Stimulated activated naive CD4-positive, alpha-beta T cell (primary cell): ENCODE results near the gene DDX39A.
"Not testable (repeated sequence)": the region's sequence is repeated elsewhere in the genome, so short reads cannot be mapped to it uniquely, and the experiment has no call there.

Experiments used
- DNase-seq, 6 experiments: peaks; one replicate each; lab custom pipeline; 2025; lab: John Stamatoyannopoulos, UW

DDX39A gene

DNA sequence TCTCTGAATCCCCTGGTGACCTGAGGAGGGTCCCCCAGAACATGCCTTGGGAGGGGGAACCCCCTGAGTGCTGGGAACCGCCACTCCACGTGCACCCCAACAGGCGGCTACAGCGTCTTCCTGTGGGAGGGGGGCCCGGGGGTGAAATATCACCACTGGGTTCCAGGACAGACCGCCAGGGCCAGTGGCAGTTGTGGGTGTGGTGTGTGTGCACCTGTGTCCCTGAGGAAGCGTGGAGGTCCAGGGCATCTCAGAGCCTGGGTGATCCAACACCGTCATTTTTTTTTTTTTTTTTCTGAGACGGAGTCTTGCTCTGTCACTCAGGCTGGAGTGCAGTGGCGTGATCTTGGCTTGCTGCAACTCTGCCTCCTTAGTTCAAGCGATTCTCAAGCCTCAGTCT lies 33.6 kb downstream of the DDX39A start:
- peak in 2 of 6 experiments; percentile 23 to 45 for DNase-seq

DNA sequence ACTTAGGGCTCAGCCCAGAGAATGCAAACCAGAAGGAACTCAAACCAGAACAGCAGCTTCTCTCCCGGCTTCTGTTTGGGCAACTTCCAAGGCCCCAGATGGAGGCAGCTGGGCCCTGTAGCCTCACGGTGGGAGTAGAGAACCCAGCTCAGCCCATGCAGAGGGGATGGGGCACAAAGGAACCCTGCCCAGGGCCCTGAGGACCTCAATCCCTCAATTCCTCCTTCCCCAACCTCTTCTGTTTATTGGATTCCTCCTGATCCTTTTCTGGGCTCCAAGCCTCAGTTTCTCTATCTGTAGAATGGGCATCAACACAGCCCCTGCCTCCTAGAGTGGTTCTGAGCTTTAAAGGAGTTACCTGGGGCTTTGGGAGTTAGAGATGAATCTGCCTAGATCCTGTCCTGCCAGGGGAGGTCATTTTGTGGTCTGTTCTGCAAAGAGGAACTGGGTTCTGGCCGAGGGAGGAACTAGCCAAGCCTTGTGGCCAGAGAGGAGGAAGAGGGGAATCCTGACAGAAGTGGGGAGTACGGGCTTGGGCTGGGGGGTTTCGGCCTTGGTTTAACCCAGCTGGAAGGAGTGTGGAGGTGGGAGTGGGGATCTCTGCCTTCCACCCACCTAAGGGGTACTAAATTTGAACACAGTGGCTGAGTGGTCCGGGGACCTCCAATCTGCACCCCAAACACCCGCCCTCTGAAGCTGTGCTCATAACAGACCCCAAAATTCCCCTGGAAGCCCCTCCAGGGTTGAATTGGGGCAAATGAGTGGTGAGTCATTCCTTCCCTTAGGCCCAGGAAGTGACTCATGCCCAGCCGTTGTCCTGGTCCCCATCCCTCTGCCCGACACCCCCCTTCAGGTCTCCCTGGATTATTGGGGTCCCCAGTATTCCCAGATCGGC lies 35.2 kb downstream of the DDX39A start:
- DNase-seq, result peak in 3 of 6 experiments; percentile 39 to 62 (median 49)

DNA sequence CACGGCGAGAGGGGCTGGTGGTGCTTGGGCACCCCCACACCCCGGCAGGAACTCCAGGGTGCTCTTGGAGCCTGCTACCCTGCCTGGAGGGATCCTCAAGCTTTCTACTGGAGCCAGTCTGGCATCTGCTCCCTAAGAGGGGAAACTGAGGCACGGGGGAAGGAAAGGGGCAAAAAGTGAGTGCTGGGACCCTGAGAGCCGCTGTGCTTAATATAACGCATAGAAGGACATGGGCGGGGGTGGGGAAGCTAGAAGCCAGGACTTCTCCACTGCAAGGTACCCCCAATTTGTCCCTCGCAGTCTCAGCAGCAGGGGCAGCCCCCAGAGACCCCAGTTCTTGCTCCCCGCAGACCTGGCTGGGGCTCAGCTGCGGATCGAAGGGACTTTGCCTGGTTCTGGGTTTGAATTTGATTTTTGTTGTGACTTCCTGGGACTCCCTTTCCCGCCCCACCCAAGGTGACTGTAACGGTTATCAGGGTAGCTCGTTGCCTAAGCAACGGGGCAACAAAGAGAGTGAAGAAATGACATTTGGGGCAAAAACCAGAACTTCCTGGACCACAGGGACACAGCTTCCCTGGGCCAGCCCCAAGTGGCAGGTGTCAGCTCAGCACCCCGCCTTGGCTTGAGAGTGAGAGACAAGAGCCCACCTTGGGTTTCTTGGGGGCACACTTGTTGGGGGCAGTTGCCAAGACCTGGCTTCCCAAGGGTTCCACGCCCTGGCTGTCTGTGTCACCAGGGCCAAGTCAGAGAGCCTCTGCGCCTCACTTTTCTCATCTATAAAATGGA lies 37.3 kb downstream of the DDX39A start:
- peak; percentile 69 to 87 (median 81) for DNase-seq

DNA sequence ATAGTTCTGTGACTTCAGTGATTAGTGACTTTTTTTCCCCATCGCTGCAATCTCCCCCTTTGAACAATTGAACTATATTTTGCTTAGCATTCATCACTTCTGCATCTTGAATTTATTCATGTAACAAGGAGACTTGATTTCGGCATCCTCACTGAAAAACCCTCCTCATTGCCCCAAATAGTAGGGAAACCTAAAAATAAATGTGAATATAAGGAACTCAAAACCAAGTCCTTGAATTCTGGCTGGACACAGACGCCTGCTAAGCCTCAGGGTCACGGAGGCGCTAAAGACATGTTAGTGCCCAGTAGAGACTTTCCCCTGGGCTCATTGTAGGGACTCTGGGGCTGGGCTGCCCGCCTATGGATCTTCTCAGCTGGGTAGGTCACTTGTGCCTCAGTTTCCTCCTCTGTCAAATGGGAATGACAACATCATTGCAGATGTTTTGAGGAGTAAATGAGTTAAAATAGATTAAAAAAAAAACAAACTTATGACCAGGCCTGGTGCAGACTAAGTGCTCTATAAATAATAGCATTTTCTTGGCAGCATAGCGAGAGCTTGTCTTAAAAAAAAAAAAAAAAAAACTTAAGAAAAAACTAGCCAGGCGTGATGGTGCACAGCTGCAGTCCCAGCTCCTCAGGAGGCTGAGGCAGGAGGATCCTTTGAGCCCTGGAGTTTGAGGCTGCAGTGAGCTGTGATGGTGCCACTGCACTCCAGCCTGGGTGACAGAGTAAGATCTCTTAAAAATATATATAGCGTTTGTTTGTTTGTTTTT lies 39.7 kb downstream of the DDX39A start:
- no peak for DNase-seq

DNA sequence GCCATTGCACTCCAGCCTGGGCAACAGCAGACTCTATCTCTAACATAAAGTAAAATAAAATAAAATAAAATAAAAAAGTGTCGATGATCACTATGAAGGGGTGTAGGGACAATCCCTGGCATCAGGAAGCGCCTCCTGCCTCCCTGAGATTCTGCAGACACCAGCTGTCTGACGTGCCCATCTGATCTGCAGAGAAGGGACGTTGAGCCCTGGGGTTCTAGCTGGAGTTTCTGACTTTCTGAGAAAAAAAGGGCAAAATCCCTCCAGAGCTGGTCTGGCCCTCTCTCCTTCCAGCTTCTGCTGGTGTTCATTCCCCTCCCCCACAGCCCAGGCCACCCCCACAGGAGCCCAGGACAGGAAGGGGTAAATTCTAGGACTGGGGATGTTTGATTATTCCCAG lies 40.3 kb downstream of the DDX39A start:
- DNase-seq, result no peak

DNA sequence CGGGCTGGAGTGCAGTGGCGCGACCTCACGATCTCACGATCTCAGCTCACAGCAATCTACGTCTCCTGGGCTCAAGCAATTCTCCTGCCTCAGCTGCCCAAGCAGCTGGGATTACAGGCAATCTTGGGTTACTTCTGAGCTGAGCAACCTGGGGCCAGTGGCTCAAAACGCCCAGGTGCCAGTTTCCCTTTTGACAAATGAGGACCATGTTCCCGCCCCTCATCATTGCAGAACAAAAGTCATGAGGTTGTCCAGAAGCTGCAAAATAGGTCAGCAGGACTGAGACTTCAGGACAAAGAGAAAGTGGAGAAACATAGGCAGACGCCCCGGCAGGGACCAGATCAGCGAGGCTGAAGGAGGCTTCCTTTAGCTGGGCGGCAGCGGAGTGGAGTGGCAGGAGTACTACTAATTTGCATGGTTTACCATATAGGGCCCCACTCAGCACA lies 41.2 kb downstream of the DDX39A start:
- DNase-seq, result peak in 1 of 6 experiments; percentile 35

DNA sequence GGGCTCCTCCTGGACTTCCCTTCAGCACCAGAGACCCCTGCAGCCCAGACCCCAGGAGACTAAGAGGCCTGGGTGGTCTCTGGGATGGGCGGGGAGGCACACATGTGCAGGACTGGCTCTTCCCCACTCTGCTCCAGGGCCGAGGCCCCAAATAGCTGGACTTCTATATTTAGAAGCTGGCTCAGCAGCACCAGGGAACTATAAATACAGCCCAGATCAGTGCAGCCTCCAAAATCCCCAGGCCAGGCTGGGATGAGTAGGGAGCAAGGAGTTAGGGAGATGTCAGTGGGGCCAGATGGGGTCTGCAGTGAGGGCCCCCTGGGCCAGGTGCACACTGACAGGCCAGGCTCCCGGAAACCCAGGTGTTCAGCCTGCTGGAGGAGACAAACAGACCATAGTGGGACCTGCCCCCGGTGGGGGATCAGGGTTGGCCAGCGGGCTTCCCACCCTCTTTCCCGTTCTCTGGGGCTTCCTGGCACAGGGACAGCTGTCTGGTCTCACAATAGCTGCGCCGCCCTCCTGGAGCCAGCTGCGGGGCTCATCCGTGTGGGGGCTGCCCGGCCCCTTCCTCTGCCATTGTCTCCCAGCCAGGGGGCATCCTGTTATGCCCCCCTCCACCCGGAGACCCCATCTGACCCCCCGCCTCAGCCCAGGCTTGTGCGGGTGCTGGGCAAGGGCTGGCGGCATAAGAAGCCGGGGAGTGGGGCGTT lies 43.4 kb downstream of the DDX39A start:
- DNase-seq, result no peak

DNA sequence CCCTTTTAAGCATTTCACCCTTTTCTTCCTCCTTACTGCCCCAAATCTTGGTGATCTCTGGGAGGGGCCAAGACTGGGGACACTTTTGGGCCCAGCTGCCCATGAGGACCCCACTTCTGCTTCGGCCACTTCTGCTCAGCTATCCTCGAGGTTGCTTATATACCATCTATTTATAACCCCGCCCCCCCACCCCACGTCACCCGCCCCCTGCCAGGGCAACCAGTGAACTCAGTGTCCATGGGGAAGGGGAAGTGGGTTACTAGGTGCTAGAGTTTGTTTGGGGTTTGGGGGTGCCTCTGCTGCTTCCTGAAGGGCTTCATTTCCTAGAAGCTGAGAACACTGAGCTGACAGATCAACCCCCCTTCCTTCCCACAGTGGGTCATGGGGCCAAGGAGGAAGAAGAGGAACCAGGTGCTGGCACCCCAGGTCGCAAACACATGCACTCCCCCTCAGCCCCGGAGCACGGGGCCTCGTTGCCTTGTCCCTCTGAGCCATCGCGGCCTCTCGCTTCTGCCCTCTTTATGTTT lies 44.0 kb downstream of the DDX39A start:
- DNase-seq, result peak; percentile 68 to 91 (median 86)

DNA sequence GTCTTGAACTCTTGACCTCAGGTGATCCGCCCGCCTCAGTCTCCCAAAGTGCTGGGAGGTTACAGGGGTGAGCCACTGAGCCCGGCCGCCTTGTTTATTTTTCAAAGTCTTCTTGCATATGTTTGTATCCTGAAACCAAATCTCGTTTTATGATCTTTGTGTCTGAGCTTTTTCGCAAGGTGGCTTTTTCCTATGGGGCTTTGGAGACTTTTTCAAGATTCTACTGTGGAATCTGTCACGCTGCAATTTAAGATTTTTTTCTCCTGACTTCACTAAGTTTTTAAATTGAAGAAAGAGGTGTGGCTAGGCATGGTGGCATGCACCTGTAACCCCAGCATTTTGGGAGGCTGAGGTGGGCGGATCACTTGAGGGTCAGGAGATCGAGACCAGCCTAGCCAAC lies 44.8 kb downstream of the DDX39A start:
- not testable (repeated sequence) for DNase-seq

DNA sequence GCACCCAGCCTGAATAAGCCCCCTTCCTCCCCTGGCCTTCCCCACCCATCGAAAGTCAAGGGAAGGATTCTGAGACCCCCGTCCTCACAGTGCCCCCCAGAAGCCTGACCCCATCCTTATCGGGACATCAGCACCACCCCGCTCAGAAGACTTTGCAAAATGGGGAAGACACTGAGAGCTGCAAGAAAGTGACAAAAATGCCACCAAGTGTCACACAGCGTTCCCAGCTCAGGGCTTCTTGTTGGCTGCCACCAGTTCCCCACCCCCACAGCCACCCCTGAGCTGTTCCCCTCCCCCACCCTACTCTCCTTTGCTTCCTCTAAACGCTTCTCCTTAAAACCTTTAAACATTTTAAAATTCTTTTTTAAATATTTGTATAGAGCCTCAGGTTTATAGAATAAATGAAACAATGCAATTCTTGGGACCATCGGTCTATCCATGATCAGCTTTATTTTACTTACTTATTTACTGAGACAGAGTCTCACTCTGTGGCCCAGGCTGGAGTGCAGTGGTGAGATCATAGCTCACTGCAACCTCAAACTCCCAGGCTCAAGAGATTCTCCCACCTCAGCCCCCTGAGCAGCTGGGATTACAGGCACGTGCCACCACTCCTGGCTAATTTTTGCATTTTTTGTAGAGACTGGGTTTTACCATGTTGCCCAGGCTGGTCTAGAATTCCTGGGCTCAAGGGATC lies 46.6 kb downstream of the DDX39A start:
- peak in 1 of 6 experiments; percentile 42 for DNase-seq

DNA sequence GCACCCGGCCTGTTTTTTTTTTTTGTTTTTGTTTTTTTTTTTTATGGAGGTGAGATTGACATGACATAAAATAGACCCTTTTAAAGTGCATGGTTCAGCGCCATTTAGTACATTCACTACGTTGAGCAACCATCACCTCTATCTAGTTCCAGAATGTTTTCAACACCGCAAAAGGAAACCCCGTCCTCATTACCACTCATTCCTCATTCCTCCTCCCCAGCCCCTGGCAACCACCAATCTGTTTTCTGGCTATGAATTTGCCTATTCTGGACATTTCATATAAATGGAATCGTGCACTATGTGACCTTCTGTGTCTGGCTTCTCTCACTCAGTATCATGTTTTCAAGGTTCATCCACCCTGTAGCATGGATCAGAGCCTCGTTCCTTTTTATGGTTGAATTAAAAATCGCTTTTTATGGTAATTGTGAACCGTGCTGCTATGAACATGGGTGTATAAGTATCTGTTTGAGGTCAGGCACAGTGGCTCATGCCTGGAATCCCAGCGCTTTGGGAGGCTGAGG lies 47.8 kb downstream of the DDX39A start:
- no peak for DNase-seq

DNA sequence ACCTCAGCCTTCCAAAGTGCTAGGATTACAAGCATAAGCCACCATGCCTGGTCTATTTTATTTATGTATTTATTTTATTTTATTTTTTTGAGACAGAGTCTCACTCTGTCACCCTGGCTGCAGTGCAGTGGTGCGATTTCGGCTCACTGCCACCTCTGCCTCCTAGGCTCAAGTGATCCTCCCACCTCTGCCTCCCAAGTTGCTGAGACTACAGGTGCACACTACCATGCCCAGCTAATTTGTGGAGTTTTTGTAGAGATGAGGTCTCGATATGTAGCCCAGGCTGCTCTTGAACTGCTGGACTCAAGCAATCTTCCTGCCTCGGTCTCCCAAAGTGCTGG lies 48.2 kb downstream of the DDX39A start:
- no peak for DNase-seq

DNA sequence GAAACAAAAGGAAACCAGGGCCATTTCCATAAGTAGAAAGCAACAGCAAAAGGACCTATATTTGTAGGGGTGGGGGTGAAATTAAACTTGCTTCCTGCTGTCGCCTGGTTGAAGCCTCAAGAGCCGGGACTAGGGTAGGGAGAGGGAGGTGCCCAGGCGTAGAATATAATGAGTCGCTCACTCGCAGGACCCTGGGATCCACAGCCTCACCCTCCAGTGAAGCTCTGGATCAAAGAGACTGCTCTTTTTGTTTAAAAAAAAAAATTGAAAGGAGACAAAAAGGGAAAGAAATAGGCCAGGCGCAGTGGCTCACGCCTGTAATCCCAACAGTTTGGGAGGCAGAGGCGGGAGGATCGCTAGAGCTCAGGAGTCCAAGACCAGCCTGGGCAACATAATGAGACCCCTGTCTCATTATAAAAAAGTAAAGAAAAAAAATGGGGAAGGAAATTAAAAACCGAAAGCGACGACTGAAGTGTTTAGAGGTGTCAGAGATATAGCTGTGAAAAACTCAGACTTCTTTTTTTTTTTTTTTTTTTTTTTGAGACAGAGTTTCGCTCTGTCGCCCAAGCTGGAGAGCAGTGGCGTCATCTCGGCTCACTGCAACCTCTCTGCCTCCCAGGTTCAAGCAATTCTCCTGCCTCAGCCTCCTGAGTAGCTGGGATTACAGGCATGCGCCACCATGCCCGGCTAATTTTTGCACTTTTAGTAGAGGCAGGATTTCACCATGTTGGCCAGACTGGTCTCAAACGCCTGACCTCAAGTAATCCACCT lies 48.8 kb downstream of the DDX39A start:
- DNase-seq, result peak; percentile 55 to 77 (median 66)

DNA sequence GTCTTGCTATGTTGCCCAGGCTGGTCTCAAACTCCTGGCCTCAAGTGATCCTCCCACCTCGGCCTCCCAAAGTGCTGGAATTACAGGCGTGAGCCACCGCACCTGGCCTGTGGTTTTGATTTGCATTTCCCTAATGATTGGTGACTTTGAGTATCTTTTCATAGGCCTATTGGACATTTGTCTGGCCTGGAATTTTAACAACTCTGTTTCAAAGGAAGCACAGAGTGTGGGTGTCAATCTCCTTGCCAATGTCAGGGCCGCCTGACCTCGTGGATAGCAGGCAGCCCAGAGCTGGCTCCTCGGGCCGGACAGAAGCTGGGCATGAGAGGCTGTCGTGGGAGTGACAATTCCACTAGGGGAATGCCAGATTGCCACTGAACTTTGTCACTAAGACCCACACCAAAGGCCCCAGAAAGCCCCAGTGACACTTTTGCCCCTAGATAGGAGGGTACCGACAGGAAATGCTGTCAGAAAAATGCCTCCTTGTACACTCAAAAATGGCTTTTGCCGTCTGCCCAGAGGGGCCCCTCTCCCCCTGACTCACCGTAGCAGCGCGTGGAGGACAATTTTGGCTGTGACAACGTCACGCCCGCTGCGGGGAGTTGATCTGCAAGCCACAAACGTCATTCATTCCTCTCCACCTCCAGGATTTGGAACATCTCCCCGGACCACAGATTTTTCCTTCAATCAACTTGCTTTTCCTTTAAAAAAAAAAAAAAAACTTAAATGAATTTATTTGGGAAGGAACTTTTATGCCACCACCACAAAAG lies 49.6 kb downstream of the DDX39A start:
- peak; percentile 72 to 86 (median 75) for DNase-seq

DNA sequence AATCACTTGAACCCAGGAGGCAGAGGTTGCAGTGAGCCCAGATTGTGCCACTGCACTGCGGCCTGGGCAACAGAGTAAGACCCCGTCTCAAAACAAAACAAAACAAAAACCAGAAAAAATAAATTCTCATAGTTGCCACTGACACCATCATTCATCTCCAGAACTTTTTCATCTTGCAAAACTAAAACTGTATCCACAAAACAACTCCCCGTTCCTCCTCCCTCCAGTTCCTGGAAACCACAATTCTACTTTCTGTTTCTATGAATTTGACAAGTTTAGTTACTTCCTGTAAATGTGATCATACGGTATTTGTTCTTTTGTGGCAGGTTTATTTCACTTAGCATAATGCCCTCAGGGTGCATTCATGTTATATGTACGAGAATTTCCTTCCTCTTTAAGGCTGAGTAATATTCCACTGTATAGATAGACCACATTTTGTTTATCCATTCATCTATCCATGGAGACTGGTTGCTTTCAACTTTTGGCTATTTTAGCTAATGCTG lies 51.1 kb downstream of the DDX39A start:
- peak in 3 of 6 experiments; percentile 81 to 90 (median 87) for DNase-seq

DNA sequence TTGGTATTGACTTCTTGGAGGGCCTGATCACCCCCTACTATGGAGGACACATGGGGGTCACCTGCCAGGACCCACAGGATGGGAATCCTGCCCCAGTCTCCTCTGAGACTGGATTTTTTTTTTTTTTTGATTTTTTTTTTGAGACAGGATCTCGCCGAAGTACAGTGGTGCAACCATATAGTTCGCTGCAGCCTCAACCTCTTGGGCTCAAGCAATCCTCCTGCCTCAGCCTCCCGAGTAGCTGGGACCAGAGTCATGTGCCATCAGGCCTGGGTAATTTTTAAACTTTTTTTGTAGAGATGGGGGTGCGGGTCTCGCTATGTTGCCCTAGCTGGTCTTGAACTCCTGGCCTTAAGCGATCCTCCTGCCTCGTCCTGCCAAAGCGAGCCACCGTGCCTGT lies 52.1 kb downstream of the DDX39A start:
- no peak for DNase-seq

DNA sequence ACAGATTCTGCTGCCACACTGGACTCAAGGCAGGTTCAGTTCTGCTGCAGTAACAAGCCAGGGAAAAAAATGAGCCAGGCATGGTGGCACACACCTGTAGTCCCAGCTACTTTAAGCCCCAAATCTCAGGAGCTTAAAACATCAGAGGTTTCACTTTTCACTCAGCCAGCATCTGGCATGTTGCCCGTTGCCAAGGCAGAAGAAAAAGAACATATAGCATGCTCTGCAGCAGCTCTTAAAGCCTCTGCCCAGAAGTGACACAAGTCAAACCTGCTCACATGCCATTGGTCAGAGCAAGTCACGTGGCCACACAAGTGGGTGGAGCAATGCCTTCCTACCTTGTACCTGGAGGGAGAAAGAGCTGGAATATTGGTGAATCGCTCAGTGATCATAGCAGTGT lies 52.6 kb downstream of the DDX39A start:
- peak; percentile 89 to 95 (median 92) for DNase-seq

DNA sequence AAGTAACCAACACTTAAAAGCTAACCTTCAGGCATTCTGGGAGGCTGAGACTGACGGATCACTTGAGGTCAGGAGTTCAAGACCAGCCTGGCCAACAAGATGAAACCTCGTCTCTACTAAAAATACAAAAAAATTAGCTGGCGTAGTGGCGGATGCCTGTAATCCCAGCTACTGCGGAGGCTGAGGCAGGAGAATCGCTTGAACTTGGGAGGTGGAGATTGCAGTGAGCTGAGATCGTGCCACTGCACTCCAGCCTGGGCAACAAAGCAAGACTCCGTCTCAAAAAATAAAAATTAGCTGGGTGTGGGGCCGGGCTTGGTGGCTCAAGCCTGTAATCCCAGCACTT lies 55.1 kb downstream of the DDX39A start:
- DNase-seq, result not testable (repeated sequence)
